ENCODE data around the gene FRMPD1. TPM values are rescaled to one million over a fixed set of nuclear protein-coding genes. Genes with fewer than 3 reads are reported as not detected.

FRMPD1 gene
- total RNA-seq, 1 experiment from 2014 or later = not detected

GRCh38 chr9:37796232-37796631, 145.5 kb downstream of the FRMPD1 start:
- no peak for DNase-seq (ENCODE audit: low read depth)
- in situ Hi-C loops (cut with HindIII; ENCODE audit: low pct_unique_long_range_greater_than_20kb, low sequenced_read_pairs) = no loop called here

Other genes with a start within 250 kb of the FRMPD1 start
- 32.3 and 54.8 TPM in 2 replicates for gene GRHPR, start 228.3 kb upstream of the FRMPD1 start, total RNA-seq (2014; rRNA removed; shearing (Covaris generic); ENCODE audit: low replicate concordance)
- gene ZBTB5, start 185.5 kb upstream of the FRMPD1 start, total RNA-seq (2014; rRNA removed; shearing (Covaris generic); ENCODE audit: low replicate concordance) = 5.0 and 8.9 TPM in 2 replicates
- gene POLR1E, start 165.0 kb upstream of the FRMPD1 start, total RNA-seq (2014; rRNA removed; shearing (Covaris generic); ENCODE audit: low replicate concordance) = 20.5 and 23.8 TPM in 2 replicates
- gene FBXO10, start 74.6 kb upstream of the FRMPD1 start, total RNA-seq (2014; rRNA removed; shearing (Covaris generic); ENCODE audit: low replicate concordance) = 1.3 and 3.3 TPM in 2 replicates
- 206 and 292 TPM in 2 replicates for gene TOMM5, start 58.4 kb upstream of the FRMPD1 start, total RNA-seq (2014; rRNA removed; shearing (Covaris generic); ENCODE audit: low replicate concordance)
- gene TRMT10B, start 102.9 kb downstream of the FRMPD1 start, total RNA-seq (2014; rRNA removed; shearing (Covaris generic); ENCODE audit: low replicate concordance) = 2.5 and 6.1 TPM in 2 replicates
- gene EXOSC3, start 134.1 kb downstream of the FRMPD1 start, total RNA-seq (2014; rRNA removed; shearing (Covaris generic); ENCODE audit: low replicate concordance) = 31.8 and 100 TPM in 2 replicates
- 5.6 and 11.6 TPM in 2 replicates for gene DCAF10, start 149.8 kb downstream of the FRMPD1 start, total RNA-seq (2014; rRNA removed; shearing (Covaris generic); ENCODE audit: low replicate concordance)